Ascending aorta (tissue), 2 donors: Measurements from ENCODE around the gene THRB. TPM values are rescaled to one million over a fixed set of nuclear protein-coding genes. Genes with fewer than 3 reads are reported as not detected.
A peak's percentile ranks its signal among the peaks of the same experiment; 100 is the strongest.

ENCODE experiments used
- DNase-seq, 2 donors: peaks; one replicate each; pipeline ENCODE4 v3.0.0-alpha.2; 2019; ENCODE audit warnings: low spot score in 2 of 2
- H3K27ac ChIP-seq, 2 donors: fragments of 200-600 bp; sonication (generic); one replicate each; pipeline ENCODE4 v1.5.1; 2016 to 2017; ENCODE audit warnings: mild to moderate bottlenecking in 1 of 2
- H3K27me3 ChIP-seq: fragments of 200-600 bp; sonication (generic); one replicate; pipeline ENCODE4 v1.5.1; 2017
- H3K36me3 ChIP-seq, 2 donors: fragments of 200-600 bp; sonication (generic); one replicate each; pipeline ENCODE4 v1.5.1; 2016
- H3K4me1 ChIP-seq, 2 donors: fragments of 200-600 bp; sonication (generic); one replicate each; pipeline ENCODE4 v1.5.1; 2016 to 2017; ENCODE audit warnings: mild to moderate bottlenecking in 1 of 2
- H3K4me3 ChIP-seq, 2 donors: fragments of 200-600 bp; sonication (generic); one replicate each; pipeline ENCODE4 v1.5.1; 2016 to 2017; ENCODE audit warnings: mild to moderate bottlenecking in 1 of 2
- H3K9me3 ChIP-seq, 2 donors: fragments of 200-600 bp; sonication (generic); one replicate each; pipeline ENCODE4 v1.5.1; 2016
- CTCF ChIP-seq, 3 experiments: fragments of 200-600 bp in 2 of 3; fragments of 450-650 bp in 1 of 3; sonication (generic) in 2 of 3; IDR thresholded peaks; one replicate each; pipeline ENCODE4 v1.5.1; 2016 to 2019; ENCODE audit warnings: antibody characterized with exemption in 3 of 3, mild to moderate bottlenecking in 1 of 3, moderate library complexity in 1 of 3
- intact Hi-C: fragments of 100-400 bp; cut with DNase I; formaldehyde crosslinking; loops from one replicate; pipeline ENCODE4 v1.15.1; 2023
- total RNA-seq: library from RNA; depleted of rRNA; stranded (reverse); fragments of >200 nt; gene quantifications from one replicate; pipeline ENCODE4 v1.1.0, GENCODE V29; 2016

THRB gene
- total RNA-seq, 1 donor from 2014 or later: 24.7 TPM

GRCh38 chr3:24520976-24521419 lies 26.3 kb upstream of the THRB start:
- peaks cover 0 to 8% of the 10 kb centered on the region in 2 donors for H3K4me1 ChIP-seq
- peak overlapping the region; percentile 90 to 91 for H3K27ac ChIP-seq
- intact Hi-C loops: loop anchor here (5.0 kb wide), 1 partner anchor 161 kb away; no protein-coding TSS in a partner anchor
- no peak for DNase-seq
- peak overlapping the region; percentile 91 to 93 for H3K4me3 ChIP-seq
- H3K27me3 ChIP-seq: no peaks in the 10 kb centered on the region
- no peaks in the 10 kb centered on the region for H3K9me3 ChIP-seq
- TF ChIP-seq CTCF (IDR thresholded peaks at IDR 0.05): no peak
- no peaks in the 10 kb centered on the region for H3K36me3 ChIP-seq

GRCh38 chr3:24520101-24520495 lies 25.4 kb upstream of the THRB start:
- DNase-seq: no peak
- Histone ChIP-seq H3K27ac (no peak overlapping the region), H3K9me3 (no peaks in the 10 kb centered on the region), H3K4me3 (no peak overlapping the region), H3K27me3 (no peaks in the 10 kb centered on the region), H3K36me3 (no peaks in the 10 kb centered on the region), H3K4me1 (peaks cover 0 to 8% of the 10 kb centered on the region in 2 donors)
- intact Hi-C loops: loop anchor here (5.0 kb wide), 1 partner anchor 162 kb away; no protein-coding TSS in a partner anchor
- no peak for TF ChIP-seq CTCF (IDR thresholded peaks at IDR 0.05)

GRCh38 chr3:24519368-24520100 lies 24.9 kb upstream of the THRB start:
- no peaks in the 10 kb centered on the region for H3K9me3 ChIP-seq
- no peaks in the 10 kb centered on the region for H3K36me3 ChIP-seq
- TF ChIP-seq CTCF (IDR thresholded peaks at IDR 0.05): no peak
- no peak overlapping the region for H3K27ac ChIP-seq
- H3K27me3 ChIP-seq: no peaks in the 10 kb centered on the region
- peaks cover 0 to 8% of the 10 kb centered on the region in 2 donors for H3K4me1 ChIP-seq
- no peak for DNase-seq
- H3K4me3 ChIP-seq: peak overlapping the region in 1 of 2 donors; percentile 22
- intact Hi-C loops: loop anchor here (5.0 kb wide), 1 partner anchor 163 kb away; no protein-coding TSS in a partner anchor

- DNase-seq: no peak
- no peak for TF ChIP-seq CTCF (IDR thresholded peaks at IDR 0.05)
- Histone ChIP-seq H3K27me3 (no peaks in the 10 kb centered on the region), H3K4me1 (peaks cover 0 to 8% of the 10 kb centered on the region in 2 donors), H3K36me3 (no peaks in the 10 kb centered on the region), H3K4me3 (peak overlapping the region in 1 of 2 donors; percentile 22), H3K9me3 (no peaks in the 10 kb centered on the region), H3K27ac (no peak overlapping the region)
- intact Hi-C loops: no loop called here
Measured at GRCh38 chr3:24518990-24519367, 24.3 kb upstream of the THRB start.

GRCh38 chr3:24514119-24514518 lies 19.5 kb upstream of the THRB start:
- intact Hi-C loops: no loop called here
- H3K4me3 ChIP-seq: no peak overlapping the region
- DNase-seq: no peak
- H3K4me1 ChIP-seq: peaks cover 0 to 3% of the 10 kb centered on the region in 2 donors
- no peaks in the 10 kb centered on the region for H3K27me3 ChIP-seq
- no peaks in the 10 kb centered on the region for H3K9me3 ChIP-seq
- TF ChIP-seq CTCF (IDR thresholded peaks at IDR 0.05): no peak
- no peak overlapping the region for H3K27ac ChIP-seq
- no peaks in the 10 kb centered on the region for H3K36me3 ChIP-seq
